Loucy (cell line): Measurements from ENCODE around the gene SEMA6B.
"Not testable (repeated sequence)": the region's sequence is repeated elsewhere in the genome, so short reads cannot be mapped to it uniquely, and the experiment has no call there.

Experiments used
- H2AFZ ChIP-seq: fragments of 200-600 bp; sonication (generic); 2 replicates; pipeline ENCODE4 v1.6.0; 2016; ENCODE audit warnings: antibody characterized with exemption, mild to moderate bottlenecking, low read length, moderate library complexity
- H3F3A ChIP-seq: fragments of 200-600 bp; 2 replicates; pipeline ENCODE4 v1.6.0; 2016; ENCODE audit warnings: antibody characterized with exemption, low read depth, mild to moderate bottlenecking
- H3K27me3 ChIP-seq: fragments of 200-600 bp; sonication (generic); 2 replicates; pipeline ENCODE4 v1.6.1; 2014; ENCODE audit warnings: low read length, mild to moderate bottlenecking; ENCODE audit not compliant: insufficient read depth, poor library complexity, severe bottlenecking
- H3K36me3 ChIP-seq: fragments of 200-600 bp; sonication (generic); 2 replicates; pipeline ENCODE4 v1.6.1; 2016; ENCODE audit warnings: low read length; ENCODE audit not compliant: insufficient read depth
- H3K4me1 ChIP-seq: fragments of 200-600 bp; sonication (generic); 2 replicates; pipeline ENCODE4 v1.5.1; 2014; ENCODE audit warnings: low read length, mild to moderate bottlenecking; ENCODE audit not compliant: insufficient read depth, poor library complexity, severe bottlenecking
- H3K4me2 ChIP-seq: fragments of 200-600 bp; sonication (generic); 2 replicates; pipeline ENCODE4 v1.6.0; 2014; ENCODE audit warnings: antibody characterized with exemption, low read length, low read depth, mild to moderate bottlenecking; ENCODE audit not compliant: poor library complexity, severe bottlenecking
- H3K4me3 ChIP-seq: fragments of 200-600 bp; sonication (generic); 2 replicates; pipeline ENCODE4 v1.5.1; 2014; ENCODE audit warnings: low read length, mild to moderate bottlenecking, mixed read lengths; ENCODE audit not compliant: poor library complexity, severe bottlenecking
- H3K79me2 ChIP-seq: fragments of 200-600 bp; sonication (generic); 2 replicates; pipeline ENCODE4 v1.6.1; 2014; ENCODE audit warnings: low read length; ENCODE audit not compliant: insufficient read depth
- H3K9ac ChIP-seq: fragments of 200-600 bp; sonication (generic); 2 replicates; pipeline ENCODE4 v1.6.0; 2014; ENCODE audit warnings: mild to moderate bottlenecking, low read depth, low read length, moderate library complexity; ENCODE audit not compliant: poor library complexity, severe bottlenecking
- H3K9me2 ChIP-seq: fragments of 200-600 bp; sonication (generic); replicated peaks from 2 replicates; pipeline ENCODE4 v1.6.1; 2016; ENCODE audit warnings: low read depth, low read length, mixed read lengths
- H3K9me3 ChIP-seq: fragments of 200-600 bp; sonication (generic); 2 replicates; pipeline ENCODE4 v1.6.1; 2014; ENCODE audit warnings: mild to moderate bottlenecking, antibody characterized with exemption, low read length, low read depth; ENCODE audit not compliant: insufficient read depth
- H4K20me1 ChIP-seq: fragments of 200-600 bp; sonication (generic); 2 replicates; pipeline ENCODE4 v1.6.0; 2014; ENCODE audit warnings: antibody characterized with exemption, low read length, mild to moderate bottlenecking; ENCODE audit not compliant: insufficient read depth, poor library complexity, severe bottlenecking
- CTCF ChIP-seq: fragments of 200-600 bp; sonication (generic); conservative IDR thresholded peaks from 2 replicates; pipeline ENCODE4 v1.5.1; 2014; ENCODE audit warnings: mild to moderate bottlenecking, antibody characterized with exemption, low read length
- EZH2phosphoT487 ChIP-seq: fragments of 200-600 bp; IDR thresholded peaks from 2 replicates; pipeline ENCODE4 v1.6.1; 2018; ENCODE audit warnings: antibody characterized with exemption, mild to moderate bottlenecking, moderate library complexity, borderline replicate concordance

The SEMA6B gene

GRCh38 chr19:4543842-4544647 lies 15.4 kb downstream of the SEMA6B start:
- H3K4me3 ChIP-seq = no peak overlapping the region
- no peaks in the 10 kb centered on the region for H3K27me3 ChIP-seq
- no peak overlapping the region for H3K4me2 ChIP-seq
- H4K20me1 ChIP-seq = no peaks in the 10 kb centered on the region
- no peak overlapping the region for H2AFZ ChIP-seq
- H3F3A ChIP-seq = no peaks in the 10 kb centered on the region
- TF ChIP-seq CTCF = no peak
- TF ChIP-seq EZH2phosphoT487 = no peak
- no peaks in the 10 kb centered on the region for H3K79me2 ChIP-seq
- H3K9me2 ChIP-seq = no peaks in the 10 kb centered on the region
- 0 out of 2 replicates have a peak, but pooled peaks cover 3% of the 10 kb centered on the region for H3K9me3 ChIP-seq
- H3K36me3 ChIP-seq = no peaks in the 10 kb centered on the region
- H3K9ac ChIP-seq = no peak overlapping the region
- peaks cover 10% of the 10 kb centered on the region for H3K4me1 ChIP-seq

GRCh38 chr19:4542896-4543841 lies 16.3 kb downstream of the SEMA6B start:
- TF ChIP-seq CTCF (no peak), EZH2phosphoT487 (no peak)
- Histone ChIP-seq H3F3A (no peaks in the 10 kb centered on the region), H3K36me3 (no peaks in the 10 kb centered on the region), H3K79me2 (no peaks in the 10 kb centered on the region), H3K9me3 (0 out of 2 replicates have a peak, but pooled peaks cover 3% of the 10 kb centered on the region), H2AFZ (no peak overlapping the region), H3K9me2 (no peaks in the 10 kb centered on the region), H3K9ac (no peak overlapping the region), H3K4me1 (peaks cover 10% of the 10 kb centered on the region), H4K20me1 (no peaks in the 10 kb centered on the region), H3K27me3 (no peaks in the 10 kb centered on the region), H3K4me3 (no peak overlapping the region), H3K4me2 (no peak overlapping the region)

- not testable (repeated sequence) for H3K4me2 ChIP-seq, H3K9ac ChIP-seq, H3K27me3 ChIP-seq, H3K36me3 ChIP-seq, H4K20me1 ChIP-seq, H2AFZ ChIP-seq, H3K79me2 ChIP-seq, H3K9me2 ChIP-seq, H3K4me3 ChIP-seq, H3K9me3 ChIP-seq, H3F3A ChIP-seq
- peaks cover 10% of the 10 kb centered on the region for H3K4me1 ChIP-seq
These were observed 17.7 kb downstream of the SEMA6B start for GRCh38 chr19:4541806-4542145.
